B cell (primary cell): ENCODE data around the gene EHF. TPM values are rescaled to one million over a fixed set of nuclear protein-coding genes. Genes with fewer than 3 reads are reported as not detected.

Source experiments
- ATAC-seq: fragments of 200-7000 bp; cut with Tn5 transposase; one replicate; pipeline ENCODE4 v1.10.0; 2021; ENCODE audit warnings: low read depth, mild to moderate bottlenecking, moderate number of reproducible peaks, moderate library complexity
- CTCF ChIA-PET: fragments of 350-600 bp; sonication (Branson Sonifier 250); formaldehyde crosslinking; loops from one replicate; lab custom pipeline; 2021; ENCODE audit warnings: antibody characterized with exemption, inconsistent platforms; lab: Charles Lee
- POLR2A ChIA-PET: fragments of 350-600 bp; sonication (Branson Sonifier 250); formaldehyde crosslinking; loops from one replicate; lab custom pipeline; 2021; ENCODE audit warnings: antibody characterized with exemption; lab: Charles Lee
- DNase-seq: peaks from one replicate; pipeline ENCODE4 v3.0.0; 2013
- H2AFZ ChIP-seq: 2 replicates; pipeline ENCODE4 v1.6.1; 2012; ENCODE audit warnings: mild to moderate bottlenecking, low read depth, low read length; ENCODE audit not compliant: insufficient read depth, poor library complexity, severe bottlenecking
- H3K27ac ChIP-seq, 2 donors: 1 replicate in 1 of 2; 2 replicates in 1 of 2; pipeline ENCODE4 v1.5.1; 2012 to 2013; ENCODE audit warnings: low read length in 2 of 2, mild to moderate bottlenecking in 2 of 2, moderate library complexity in 1 of 2
- H3K27me3 ChIP-seq, 4 experiments: fragments of 200-600 bp in 1 of 4; sonication (generic) in 1 of 4; replicated peaks in 1 of 4; 1 replicate in 2 of 4; 2 replicates in 2 of 4; pipeline versions ENCODE4 v1.6.1 to v1.7.0; 2013 to 2016; ENCODE audit warnings: low read length in 3 of 4, mild to moderate bottlenecking in 2 of 4, mixed read lengths in 1 of 4, moderate library complexity in 1 of 4; ENCODE audit not compliant: insufficient read depth in 4 of 4, control insufficient read depth in 3 of 4; ENCODE audit errors: control extremely low read depth in 1 of 4
- H3K36me3 ChIP-seq, 2 experiments: replicated peaks in 1 of 2; 1 replicate in 1 of 2; 2 replicates in 1 of 2; pipeline versions ENCODE4 v1.6.1 to v1.7.1; 2013; ENCODE audit warnings: low read length in 1 of 2; ENCODE audit not compliant: insufficient read depth in 2 of 2, control insufficient read depth in 1 of 2; ENCODE audit errors: control extremely low read depth in 1 of 2, extremely low read depth in 1 of 2
- H3K4me1 ChIP-seq, 2 donors: fragments of 200-600 bp in 1 of 2; sonication (generic) in 1 of 2; 1 replicate in 1 of 2; 2 replicates in 1 of 2; pipeline versions ENCODE4 v1.5.1 to v1.6.1; 2013 to 2017; ENCODE audit warnings: low read length in 2 of 2; ENCODE audit not compliant: control insufficient read depth in 2 of 2, insufficient read depth in 2 of 2
- H3K4me2 ChIP-seq: replicated peaks from 2 replicates; pipeline ENCODE3; 2012; ENCODE audit warnings: mild to moderate bottlenecking, low read depth, low read length; ENCODE audit not compliant: poor library complexity, severe bottlenecking
- H3K4me3 ChIP-seq, 5 experiments: fragments of 200-600 bp in 1 of 5; sonication (generic) in 1 of 5; 1 replicate in 3 of 5; 2 replicates in 2 of 5; pipeline versions ENCODE4 v1.5.1 to v1.7.0; 2011 to 2016; ENCODE audit warnings: low read length in 4 of 5, mild to moderate bottlenecking in 4 of 5, low read depth in 2 of 5, control low read depth in 1 of 5, moderate library complexity in 1 of 5; ENCODE audit not compliant: insufficient read depth in 1 of 5; ENCODE audit errors: control extremely low read depth in 1 of 5, extremely low read depth in 1 of 5
- H3K79me2 ChIP-seq: fragments of 200-600 bp; sonication (generic); one replicate; pipeline ENCODE4 v1.6.0; 2016; ENCODE audit warnings: low read length; ENCODE audit not compliant: control insufficient read depth, insufficient read depth
- H3K9ac ChIP-seq: fragments of 200-600 bp; sonication (generic); 2 replicates; pipeline ENCODE4 v1.6.1; 2017; ENCODE audit warnings: mild to moderate bottlenecking, low read length, moderate library complexity
- H3K9me3 ChIP-seq, 3 donors: one replicate each; pipeline versions ENCODE4 v1.6.1 to v1.7.1; 2013; ENCODE audit warnings: low read length in 2 of 3; ENCODE audit not compliant: control insufficient read depth in 2 of 3, insufficient read depth in 1 of 3; ENCODE audit errors: control extremely low read depth in 1 of 3
- H4K20me1 ChIP-seq: 2 replicates; pipeline ENCODE4 v1.6.0; 2012; ENCODE audit warnings: mild to moderate bottlenecking, low read length; ENCODE audit not compliant: insufficient read depth, control insufficient read depth, poor library complexity, severe bottlenecking
- H3K27ac Mint-ChIP-seq: one replicate; pipeline ENCODE4 v1.8.0; 2021; ENCODE audit warnings: mixed read lengths
- H3K27me3 Mint-ChIP-seq: one replicate; pipeline ENCODE4 v1.8.0; 2021; ENCODE audit warnings: mixed read lengths
- H3K4me1 Mint-ChIP-seq: one replicate; pipeline ENCODE4 v1.8.0; 2021; ENCODE audit warnings: mixed read lengths
- H3K4me3 Mint-ChIP-seq: one replicate; pipeline ENCODE4 v1.8.0; 2021; ENCODE audit warnings: mixed read lengths
- H3K9me3 Mint-ChIP-seq: one replicate; pipeline ENCODE4 v1.8.0; 2022; ENCODE audit warnings: mixed read lengths; ENCODE audit not compliant: insufficient read depth
- CTCF ChIP-seq: fragments of 200-600 bp; IDR thresholded peaks from one replicate; pipeline ENCODE4 v1.8.0; 2022; ENCODE audit warnings: antibody characterized with exemption, mild to moderate bottlenecking
- EZH2 ChIP-seq: IDR thresholded peaks from 2 replicates; pipeline ENCODE4 v1.6.1; 2012; ENCODE audit warnings: borderline replicate concordance, low read depth, mild to moderate bottlenecking, moderate library complexity, low read length; ENCODE audit not compliant: insufficient read depth, poor library complexity, severe bottlenecking
- WGBS: methylation state at CpG from one replicate; pipeline ENCODE4 v1.1.5; 2013; ENCODE audit warnings: missing lambda C conversion rate; ENCODE audit not compliant: insufficient coverage; 5-methylcytosine and 5-hydroxymethylcytosine counted together
- intact Hi-C: fragments of 100-400 bp; cut with micrococcal nuclease; formaldehyde crosslinking; loops from one replicate; pipeline ENCODE4 v1.10.0; 2022
- polyA plus RNA-seq: library from polyadenylated mRNA; depleted of rRNA; stranded (reverse); fragments of >200 nt; gene quantifications from 2 replicates; pipeline ENCODE4 v1.2.3, GENCODE V29; 2012
- total RNA-seq, 2 donors: library from RNA; stranded (reverse); fragments of 120-200 nt in 1 of 2; gene quantifications; 1 replicate in 1 of 2; 2 replicates in 1 of 2; pipeline versions ENCODE4 v1.2.3 to v1.2.4, GENCODE V29; 2013 to 2022

EHF gene
- total and polyA plus RNA-seq, 2 donors (not counting 1 experiment from before 2014, with no cell fraction given): not detected

DNA sequence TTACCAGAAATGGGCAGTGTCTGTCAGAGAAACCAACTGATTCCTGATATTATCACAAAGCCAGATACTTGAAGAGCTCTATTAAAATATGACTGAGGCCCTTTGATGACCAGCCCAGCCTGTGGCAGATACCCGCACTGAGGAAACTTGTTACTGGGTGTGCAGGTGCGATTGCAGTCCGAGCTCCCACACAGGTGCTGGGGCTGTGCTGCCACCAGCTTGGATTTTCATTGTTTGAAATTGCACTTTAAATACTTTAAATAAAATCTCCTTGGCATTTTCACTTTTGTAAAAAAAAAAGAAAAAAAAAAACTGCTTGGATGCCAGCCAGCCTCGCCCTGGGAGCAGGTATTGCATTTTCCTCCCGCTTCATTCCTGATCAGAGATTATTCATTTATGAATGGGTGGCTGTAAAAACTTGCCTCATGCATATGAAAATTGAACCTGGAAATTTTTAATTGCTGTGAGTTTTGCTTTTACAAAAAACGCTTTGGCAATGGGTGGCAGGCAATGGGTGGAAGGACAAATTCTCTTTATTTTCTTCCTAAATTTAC is 21.2 kb downstream of the EHF start:
- Histone ChIP-seq H3K79me2 (no peaks in the 10 kb centered on the region), H2AFZ (no peak overlapping the region)

DNA sequence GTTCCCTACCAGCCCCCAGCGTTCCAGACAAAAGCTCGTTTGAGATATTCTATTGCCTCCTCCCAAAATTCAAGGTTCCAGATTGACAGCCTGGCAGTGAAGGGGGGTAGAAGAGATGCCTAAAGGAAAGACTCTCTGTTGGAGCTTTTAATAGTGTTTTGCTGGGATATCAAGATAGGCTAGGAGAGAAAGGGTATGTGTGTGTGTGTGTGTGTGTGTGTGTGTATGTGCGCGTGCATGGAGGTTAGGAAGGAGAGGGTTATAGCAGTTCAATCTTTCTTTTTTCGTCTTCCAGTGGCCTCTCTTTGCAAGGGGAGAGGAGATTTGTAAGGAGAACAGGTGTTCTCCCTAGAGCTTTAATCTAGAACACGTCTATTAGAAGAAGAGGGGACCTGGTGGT is 22.0 kb downstream of the EHF start:
- H3K4me1 ChIP-seq: no peaks in the 10 kb centered on the region
- ChIA-PET CTCF (no interaction called here), POLR2A (no interaction called here)
- DNase-seq (no peak), ATAC-seq (no peak)
- 83% methylated on average over 4 of the region's 6 CpGs for WGBS
- no peak overlapping the region for H2AFZ ChIP-seq
- H3K4me3 ChIP-seq: no peak overlapping the region
- no peak overlapping the region for H3K4me2 ChIP-seq
- H3K27ac ChIP-seq: no peak overlapping the region
- H4K20me1 ChIP-seq: no peaks in the 10 kb centered on the region
- no peak overlapping the region for H3K27ac Mint-ChIP-seq
- intact Hi-C loops: no loop called here
- no peaks in the 10 kb centered on the region for H3K9me3 Mint-ChIP-seq
- no peaks in the 10 kb centered on the region for H3K36me3 ChIP-seq
- no peak overlapping the region for H3K4me3 Mint-ChIP-seq
- no peaks in the 10 kb centered on the region for H3K27me3 ChIP-seq
- H3K27me3 Mint-ChIP-seq: no peaks in the 10 kb centered on the region
- no peak overlapping the region for H3K9ac ChIP-seq
- no peaks in the 10 kb centered on the region for H3K4me1 Mint-ChIP-seq
- H3K9me3 ChIP-seq: no peaks in the 10 kb centered on the region
- no peaks in the 10 kb centered on the region for H3K79me2 ChIP-seq
- no peak for TF ChIP-seq CTCF
- TF ChIP-seq EZH2: no peak

More for the DNA sequence above, 21.2 kb downstream of the EHF start:
- no peak overlapping the region for H3K4me3 ChIP-seq
- H3K4me1 ChIP-seq: no peaks in the 10 kb centered on the region
- no peaks in the 10 kb centered on the region for H3K4me1 Mint-ChIP-seq
- no peak for TF ChIP-seq EZH2
- no peak for TF ChIP-seq CTCF
- no peaks in the 10 kb centered on the region for H4K20me1 ChIP-seq
- no peaks in the 10 kb centered on the region for H3K9me3 ChIP-seq
- no peak for ATAC-seq
- H3K36me3 ChIP-seq: no peaks in the 10 kb centered on the region
- H3K9me3 Mint-ChIP-seq: no peaks in the 10 kb centered on the region
- no peak overlapping the region for H3K27ac Mint-ChIP-seq
- WGBS: 100% methylated on average over 2 of the region's 6 CpGs
- ChIA-PET CTCF (no interaction called here), POLR2A (no interaction called here)
- no peak for DNase-seq
- no peak overlapping the region for H3K9ac ChIP-seq
- no peaks in the 10 kb centered on the region for H3K27me3 Mint-ChIP-seq
- no peak overlapping the region for H3K4me3 Mint-ChIP-seq
- H3K27ac ChIP-seq: no peak overlapping the region
- no peak overlapping the region for H3K4me2 ChIP-seq
- intact Hi-C loops: no loop called here
- H3K27me3 ChIP-seq: no peaks in the 10 kb centered on the region
